Testis (tissue), 3 donors: Measurements from ENCODE around the gene BTD. TPM values are rescaled to one million over a fixed set of nuclear protein-coding genes. Genes with fewer than 3 reads are reported as not detected.

Source experiments
- DNase-seq: peaks from one replicate; pipeline ENCODE4 v3.0.0-alpha.2; 2019
- H3K27ac ChIP-seq, 2 donors: fragments of 200-600 bp; sonication (generic); one replicate each; pipeline ENCODE4 v1.5.1; 2019
- H3K27me3 ChIP-seq: fragments of 200-600 bp; sonication (generic); one replicate; pipeline ENCODE4 v1.5.1; 2019
- H3K36me3 ChIP-seq: fragments of 200-600 bp; sonication (generic); one replicate; pipeline ENCODE4 v1.5.1; 2017; ENCODE audit warnings: low read depth; ENCODE audit errors: missing control alignments
- H3K4me1 ChIP-seq: fragments of 200-600 bp; sonication (generic); one replicate; pipeline ENCODE4 v1.5.1; 2019
- H3K4me3 ChIP-seq, 2 donors: fragments of 200-600 bp; sonication (generic); one replicate each; pipeline ENCODE4 v1.5.1; 2017 to 2019
- H3K9me3 ChIP-seq: fragments of 200-600 bp; sonication (generic); one replicate; pipeline ENCODE4 v1.5.1; 2017
- POLR2A ChIP-seq: fragments of 450-650 bp; IDR thresholded peaks from one replicate; pipeline ENCODE4 v1.6.1; 2017; ENCODE audit warnings: antibody characterized with exemption, mild to moderate bottlenecking, moderate library complexity
- WGBS, 2 donors: methylation state at CpG; one replicate each; pipeline ENCODE4 v1.1.5; 2018; 5-methylcytosine and 5-hydroxymethylcytosine counted together
- intact Hi-C: fragments of 100-400 bp; cut with DNase I; formaldehyde crosslinking; loops from one replicate; pipeline ENCODE4 v1.15.1; 2023; ENCODE audit warnings: low total_unique reads
- polyA plus RNA-seq: library from polyadenylated mRNA; stranded (reverse); fragments of 350-450 nt; fragmentation: Illumina TruSeq; extraction: RNeasy Lipid Tissue Mini Kit (QIAGEN cat#74804); gene quantifications from one replicate; pipeline ENCODE4 v1.2.3, GENCODE V29; 2014; ENCODE audit warnings: low read depth, low replicate concordance; ENCODE audit not compliant: insufficient read depth
- total RNA-seq, 2 donors: library from RNA; depleted of rRNA; stranded (reverse); fragments of >200 nt; gene quantifications; one replicate each; pipeline ENCODE4 v1.2.3, GENCODE V29; 2016
- TF ChIP-seq, protein P1 (sequence below), 3 experiments: fragments of 450-650 bp in 2 of 3; fragments of 200-600 bp in 1 of 3; sonication (generic) in 1 of 3; IDR thresholded peaks; one replicate each; pipeline ENCODE4 v1.5.1; 2016 to 2019; ENCODE audit warnings: antibody characterized with exemption in 3 of 3, mild to moderate bottlenecking in 2 of 3, moderate library complexity in 1 of 3

Gene BTD
- total and polyA plus RNA-seq, 3 donors from 2014 or later: 31.3 to 54.7 (median 44.7) TPM

DNA sequence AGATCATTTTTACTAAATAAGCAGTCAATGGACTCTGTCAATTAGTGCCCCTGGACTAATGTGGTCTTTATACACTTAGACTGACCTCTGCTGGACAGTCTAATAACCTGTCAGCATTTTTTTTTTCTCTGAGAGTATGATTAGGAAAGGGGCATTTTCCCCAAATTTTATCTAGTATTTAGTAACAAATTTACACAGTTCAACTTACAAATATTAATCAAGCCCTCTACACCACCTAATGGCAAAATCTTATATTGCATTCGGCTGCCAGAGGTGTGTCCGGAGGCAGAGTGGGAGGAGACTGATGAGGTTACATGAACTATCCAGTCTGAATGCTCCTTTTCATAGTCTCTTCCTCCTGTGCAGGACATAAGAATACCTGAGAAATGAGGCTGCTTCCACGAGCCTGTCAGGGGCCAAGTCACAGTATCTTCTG is 44.0 kb upstream of the BTD start:
- TF ChIP-seq POLR2A: no peak
- TF ChIP-seq, protein P1, sequence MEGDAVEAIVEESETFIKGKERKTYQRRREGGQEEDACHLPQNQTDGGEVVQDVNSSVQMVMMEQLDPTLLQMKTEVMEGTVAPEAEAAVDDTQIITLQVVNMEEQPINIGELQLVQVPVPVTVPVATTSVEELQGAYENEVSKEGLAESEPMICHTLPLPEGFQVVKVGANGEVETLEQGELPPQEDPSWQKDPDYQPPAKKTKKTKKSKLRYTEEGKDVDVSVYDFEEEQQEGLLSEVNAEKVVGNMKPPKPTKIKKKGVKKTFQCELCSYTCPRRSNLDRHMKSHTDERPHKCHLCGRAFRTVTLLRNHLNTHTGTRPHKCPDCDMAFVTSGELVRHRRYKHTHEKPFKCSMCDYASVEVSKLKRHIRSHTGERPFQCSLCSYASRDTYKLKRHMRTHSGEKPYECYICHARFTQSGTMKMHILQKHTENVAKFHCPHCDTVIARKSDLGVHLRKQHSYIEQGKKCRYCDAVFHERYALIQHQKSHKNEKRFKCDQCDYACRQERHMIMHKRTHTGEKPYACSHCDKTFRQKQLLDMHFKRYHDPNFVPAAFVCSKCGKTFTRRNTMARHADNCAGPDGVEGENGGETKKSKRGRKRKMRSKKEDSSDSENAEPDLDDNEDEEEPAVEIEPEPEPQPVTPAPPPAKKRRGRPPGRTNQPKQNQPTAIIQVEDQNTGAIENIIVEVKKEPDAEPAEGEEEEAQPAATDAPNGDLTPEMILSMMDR (IDR thresholded peaks at IDR 0.05): peak; percentile 67 to 72 (median 71)
- intact Hi-C loops: loop anchor here (10.0 kb wide), 1 partner anchor 143 kb away; no protein-coding TSS in a partner anchor
- no peak overlapping the region for H3K27ac ChIP-seq

DNA sequence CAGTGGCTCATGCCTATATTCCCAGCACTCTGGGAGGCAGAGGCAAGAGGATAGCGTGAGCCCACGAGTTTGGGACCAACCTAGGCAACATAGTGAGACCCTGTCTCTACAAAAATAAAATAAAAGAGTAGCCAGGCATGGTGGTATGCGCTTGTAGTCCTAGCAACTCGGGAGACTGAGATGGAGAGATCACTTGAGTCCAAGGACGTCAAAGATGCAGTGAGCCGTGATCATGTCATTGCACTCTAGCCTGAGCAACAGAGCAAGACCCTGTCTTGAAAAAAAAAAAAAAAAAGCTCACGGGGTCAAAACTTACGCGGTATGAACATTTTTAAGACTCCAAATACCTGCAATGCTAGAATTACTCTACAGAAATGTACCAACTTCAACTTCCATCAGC is 43.0 kb upstream of the BTD start:
- Histone ChIP-seq H3K27me3 (no peaks in the 10 kb centered on the region), H3K27ac (no peak overlapping the region), H3K4me1 (no peaks in the 10 kb centered on the region), H3K4me3 (no peak overlapping the region), H3K36me3 (no peaks in the 10 kb centered on the region), H3K9me3 (no peaks in the 10 kb centered on the region)
- TF ChIP-seq, protein P1 (IDR thresholded peaks at IDR 0.05): no peak
- no peak for TF ChIP-seq POLR2A
- DNase-seq: no peak
- 90% methylated on average over 9 of the region's 9 CpGs for WGBS, 2 donors
- intact Hi-C loops: loop anchor here (10.0 kb wide), 1 partner anchor 144 kb away; no protein-coding TSS in a partner anchor

More for the DNA sequence above, 44.0 kb upstream of the BTD start:
- DNase-seq: peak; percentile 79
- Histone ChIP-seq H3K36me3 (no peaks in the 10 kb centered on the region), H3K4me3 (no peak overlapping the region), H3K4me1 (no peaks in the 10 kb centered on the region), H3K27me3 (no peaks in the 10 kb centered on the region), H3K9me3 (no peaks in the 10 kb centered on the region)
- WGBS, 2 donors: 9 to 19% methylated on average over 3 of the region's 3 CpGs

DNA sequence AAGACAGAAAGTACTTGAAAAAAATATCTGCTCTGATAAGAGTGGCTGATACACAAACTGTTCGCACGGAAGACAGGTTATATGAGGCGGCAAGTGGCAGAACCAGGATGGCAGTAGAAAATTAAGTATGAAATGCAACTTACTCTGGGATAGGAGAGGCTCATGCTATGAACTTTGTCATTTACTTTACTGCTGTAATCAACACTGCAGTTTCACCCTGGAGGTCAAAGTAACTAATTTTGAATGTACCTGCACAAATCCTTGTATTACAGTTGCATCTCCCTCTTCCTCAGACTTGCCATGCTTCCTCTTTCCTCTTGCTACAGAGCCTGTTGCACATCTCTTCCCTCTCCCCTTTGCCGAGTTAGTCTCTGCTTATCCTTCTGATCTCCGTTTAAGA is 39.0 kb upstream of the BTD start:
- H3K36me3 ChIP-seq: no peaks in the 10 kb centered on the region
- H3K4me3 ChIP-seq: no peak overlapping the region
- WGBS, 2 donors: 81 to 89% methylated on average over 5 of the region's 5 CpGs
- no peaks in the 10 kb centered on the region for H3K27me3 ChIP-seq
- intact Hi-C loops: no loop called here
- H3K4me1 ChIP-seq: no peaks in the 10 kb centered on the region
- H3K27ac ChIP-seq: no peak overlapping the region
- no peak for TF ChIP-seq POLR2A
- TF ChIP-seq, protein P1 (IDR thresholded peaks at IDR 0.05): no peak
- no peak for DNase-seq
- no peaks in the 10 kb centered on the region for H3K9me3 ChIP-seq

DNA sequence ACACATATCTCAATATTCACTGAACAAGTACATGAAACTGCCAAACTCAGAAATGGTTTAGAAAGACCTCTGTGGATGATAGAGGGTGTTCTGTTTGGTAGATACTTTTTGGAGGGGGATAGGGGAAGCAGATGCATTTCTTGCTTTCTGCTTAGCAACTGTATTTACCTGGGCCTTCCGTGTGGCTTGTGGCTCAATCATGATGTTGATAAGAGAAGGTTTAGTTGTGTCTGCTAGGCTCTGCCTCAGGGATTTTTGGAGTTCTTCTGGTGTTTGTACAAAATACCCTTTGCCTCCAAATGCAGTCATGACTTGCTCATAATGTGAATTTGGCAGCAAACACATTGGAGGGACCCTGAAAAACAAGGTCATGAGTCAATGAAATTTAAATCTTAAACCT is 38.4 kb upstream of the BTD start:
- H3K27me3 ChIP-seq: no peaks in the 10 kb centered on the region
- WGBS, 2 donors: 67 to 77% methylated on average over 1 of the region's 1 CpG
- no peaks in the 10 kb centered on the region for H3K4me1 ChIP-seq
- no peak for DNase-seq
- no peaks in the 10 kb centered on the region for H3K9me3 ChIP-seq
- no peak overlapping the region for H3K4me3 ChIP-seq
- H3K27ac ChIP-seq: no peak overlapping the region
- H3K36me3 ChIP-seq: no peaks in the 10 kb centered on the region
- TF ChIP-seq POLR2A: no peak
- intact Hi-C loops: no loop called here

DNA sequence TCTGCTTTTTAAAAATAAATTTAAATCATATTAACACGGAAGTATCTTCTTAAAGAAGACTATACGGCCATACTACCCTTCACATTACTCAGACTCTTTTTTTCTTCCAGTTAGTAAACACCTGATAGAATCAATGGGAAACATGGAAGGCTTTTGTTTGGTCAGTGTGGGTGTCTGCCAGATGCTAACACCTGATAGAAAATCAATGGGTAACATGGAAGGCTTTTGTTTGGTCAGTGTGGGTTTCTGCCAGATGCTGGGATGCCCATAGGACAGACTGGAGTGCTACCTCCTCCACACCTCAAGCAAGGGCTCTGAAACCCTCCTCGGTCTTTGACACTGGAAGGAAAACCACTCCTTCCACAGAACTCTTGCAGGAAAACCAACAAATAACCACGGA is 29.4 kb upstream of the BTD start:
- Histone ChIP-seq H3K36me3 (no peaks in the 10 kb centered on the region), H3K4me1 (no peaks in the 10 kb centered on the region), H3K27ac (no peak overlapping the region), H3K9me3 (no peaks in the 10 kb centered on the region), H3K4me3 (no peak overlapping the region), H3K27me3 (no peaks in the 10 kb centered on the region)
- TF ChIP-seq, protein P1 (IDR thresholded peaks at IDR 0.05): no peak
- TF ChIP-seq POLR2A: no peak
- no peak for DNase-seq
- WGBS, 2 donors: 82 to 95% methylated on average over 4 of the region's 4 CpGs
- intact Hi-C loops: no loop called here
